ENCODE data around the gene CD37.

CD37 gene

DNA sequence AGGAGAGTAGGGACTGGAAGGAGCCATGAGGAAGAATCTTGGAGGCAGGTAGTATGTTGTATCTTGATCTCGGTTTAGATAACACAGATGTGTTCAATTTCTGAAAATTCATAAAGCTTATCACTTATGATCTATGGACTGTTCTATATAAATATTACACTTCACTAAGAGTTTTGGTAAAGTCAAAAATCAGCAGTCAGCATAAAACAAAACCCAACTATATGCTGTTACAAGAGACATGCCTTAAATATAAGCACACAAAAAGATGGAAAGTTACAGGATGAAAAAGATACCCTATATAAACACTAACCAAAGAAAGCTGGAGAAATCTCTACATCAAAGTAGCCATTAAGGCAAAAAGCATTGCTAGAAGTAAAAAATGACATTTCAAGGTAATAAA is 48.4 kb downstream of the CD37 start:
- no peak for DNase-seq

DNA sequence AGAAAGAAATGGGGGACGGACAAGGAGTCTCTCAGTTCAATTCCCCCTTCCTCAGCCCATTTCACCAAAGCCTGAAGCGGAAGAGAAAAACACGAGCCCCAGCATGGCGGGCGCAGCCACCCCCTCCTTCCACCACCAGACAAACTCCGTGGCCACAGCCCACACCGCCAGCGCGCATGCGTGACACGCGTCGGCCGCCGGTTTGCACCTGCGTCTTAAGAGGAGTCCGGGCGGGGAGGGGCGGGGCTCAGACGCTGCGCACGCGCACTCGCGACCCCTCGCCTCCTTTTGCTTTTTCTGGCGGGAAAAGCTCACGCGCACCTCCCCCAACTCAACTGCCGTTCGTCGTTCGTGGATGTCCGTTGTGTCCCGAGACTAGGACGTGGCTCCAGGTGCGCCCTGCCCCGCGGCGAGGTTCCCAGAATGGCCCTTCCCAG is 52.7 kb downstream of the CD37 start, which contains the start of gene KASH5:
Gene KASH5 (plus strand): TSS at position 314 of the 437 bp plus-strand sequence. CDS start 2,635 bp downstream, outside the sequence.
- DNase-seq: peak; percentile 91

DNA sequence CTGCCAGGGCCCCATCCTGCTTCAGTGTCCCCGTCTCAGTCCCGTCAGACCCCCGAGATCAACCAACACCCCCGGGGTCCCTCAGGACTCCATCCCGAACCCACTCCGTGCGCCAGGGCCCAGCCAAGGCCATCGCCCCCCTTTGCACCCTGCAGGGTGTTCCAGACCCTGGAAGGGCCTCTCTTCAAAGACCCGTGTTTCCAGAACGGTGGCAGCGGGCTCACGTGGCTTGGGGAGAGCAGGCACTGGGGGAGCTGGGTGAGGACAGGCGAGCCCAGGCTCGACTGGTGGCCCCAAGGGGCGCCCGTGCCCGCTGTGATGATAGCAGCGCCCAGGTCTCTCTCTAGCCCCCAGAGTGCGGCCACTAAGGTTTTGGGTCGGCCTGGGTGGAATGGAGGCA is 54.2 kb downstream of the CD37 start:
- no peak for DNase-seq
